GM19238 (cell line): ENCODE data around the gene OSBPL8.
"Not testable (repeated sequence)": the region's sequence is repeated elsewhere in the genome, so short reads cannot be mapped to it uniquely, and the experiment has no call there.

ENCODE experiments used
- DNase-seq: peaks from one replicate; pipeline ENCODE4 v3.0.0; 2011; ENCODE audit warnings: low spot score; ENCODE audit not compliant: insufficient read length

Gene OSBPL8

DNA sequence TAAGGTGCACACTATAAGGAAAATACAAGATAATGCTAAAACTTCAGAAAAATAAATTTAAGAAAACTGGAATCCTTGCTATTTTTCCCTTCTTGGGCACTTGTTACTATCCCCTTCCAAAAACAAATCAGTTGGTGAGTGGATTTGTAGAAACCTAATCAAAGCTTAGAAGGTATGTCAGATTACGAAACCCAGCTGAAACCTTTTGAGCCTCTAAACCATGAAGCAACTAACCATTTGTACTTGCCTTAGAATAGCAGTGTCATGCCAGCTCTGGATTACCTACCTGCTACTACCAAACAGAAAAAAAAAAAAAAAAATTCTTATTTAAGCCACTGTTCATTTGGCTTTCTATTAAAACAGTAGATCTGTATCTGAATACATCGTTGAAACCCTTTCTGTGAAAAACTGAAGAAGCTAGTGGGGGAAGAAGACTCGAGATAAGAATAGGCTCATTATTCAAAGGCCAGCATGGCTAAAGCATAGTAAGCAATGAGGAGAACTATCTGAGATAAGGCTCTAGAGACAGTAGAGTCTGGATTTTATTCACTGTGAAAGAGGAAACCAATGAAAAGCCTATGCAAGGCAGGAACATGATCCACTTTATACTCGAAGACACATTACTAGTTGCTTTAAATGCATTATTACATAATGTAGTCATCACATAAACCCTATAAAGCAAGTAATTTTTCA lies 30.2 kb downstream of the OSBPL8 start:
- no peak for DNase-seq

DNA sequence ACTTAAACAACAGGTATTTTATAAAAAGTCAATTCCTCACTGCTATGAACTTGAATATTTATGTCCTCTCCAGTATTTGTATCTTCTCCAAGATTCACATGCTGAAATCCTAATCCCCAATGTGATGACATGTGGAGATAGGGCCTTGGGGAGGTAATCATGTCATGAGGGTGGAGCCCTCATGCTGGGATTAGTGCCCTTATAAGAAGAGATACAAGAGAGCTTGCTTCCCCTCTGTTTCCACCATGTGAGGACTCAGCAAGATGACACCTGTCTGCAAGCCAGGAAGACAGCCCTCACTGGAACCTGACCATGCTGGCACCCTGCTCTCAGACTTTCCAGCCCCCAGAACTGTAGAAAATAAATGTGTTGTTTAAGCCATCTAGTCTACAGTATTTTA lies 36.2 kb downstream of the OSBPL8 start:
- DNase-seq, result no peak

DNA sequence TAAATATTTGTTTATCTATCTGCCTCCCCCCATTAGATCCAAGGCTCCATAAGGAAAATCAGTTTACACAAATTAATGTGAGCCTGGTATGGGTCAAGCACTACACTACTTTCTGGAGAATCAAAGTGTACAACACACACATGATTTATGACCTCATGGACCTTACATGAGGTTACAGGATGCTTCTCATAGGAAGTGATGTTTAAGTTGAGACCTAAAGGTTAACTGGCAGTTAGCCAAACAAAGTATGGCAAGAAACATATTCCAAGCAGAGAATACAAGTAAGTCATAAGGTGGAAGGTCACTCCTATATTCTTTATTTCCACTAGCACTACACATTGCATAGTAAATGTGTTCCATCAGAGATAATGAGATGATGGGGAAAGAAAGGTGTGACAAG lies 39.2 kb downstream of the OSBPL8 start:
- no peak for DNase-seq

DNA sequence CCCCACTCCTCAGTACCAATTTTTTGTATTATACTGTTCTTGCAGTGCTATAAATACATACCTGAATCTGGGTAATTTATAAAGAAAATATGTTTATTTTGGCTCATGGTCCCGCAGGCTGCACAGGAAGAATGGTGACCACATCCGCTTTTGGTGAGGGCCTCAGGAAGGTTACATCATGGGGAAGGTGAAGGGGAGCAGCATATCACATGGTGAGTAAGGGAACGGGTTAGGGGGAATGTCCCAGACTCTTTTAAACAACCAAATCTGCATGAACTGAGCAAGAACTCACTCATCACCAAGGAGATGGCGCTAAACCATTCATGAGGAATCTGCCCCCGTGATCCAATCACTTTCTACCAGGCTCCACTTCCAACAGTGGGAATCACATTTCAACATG lies 40.0 kb downstream of the OSBPL8 start:
- DNase-seq, result no peak

DNA sequence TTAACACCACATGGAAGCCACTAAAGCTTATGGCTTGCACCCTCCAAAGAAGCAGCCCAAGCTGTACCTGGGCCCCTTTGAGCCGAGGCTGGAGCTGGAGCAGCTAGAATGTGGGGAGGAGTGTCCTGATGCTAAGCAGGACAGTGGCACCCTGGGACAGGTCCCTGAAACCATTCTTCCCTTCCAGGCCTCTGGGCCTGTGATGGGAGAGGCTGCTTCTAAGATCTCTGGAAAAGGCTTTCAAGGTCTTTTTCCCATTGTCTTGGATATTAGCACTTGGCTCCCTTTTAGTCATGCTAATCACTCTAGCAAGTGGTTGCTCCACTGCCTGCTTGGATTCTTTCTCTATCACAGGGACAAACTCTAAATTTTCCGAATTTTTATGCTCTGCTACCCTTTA lies 40.9 kb downstream of the OSBPL8 start:
- DNase-seq, result no peak

DNA sequence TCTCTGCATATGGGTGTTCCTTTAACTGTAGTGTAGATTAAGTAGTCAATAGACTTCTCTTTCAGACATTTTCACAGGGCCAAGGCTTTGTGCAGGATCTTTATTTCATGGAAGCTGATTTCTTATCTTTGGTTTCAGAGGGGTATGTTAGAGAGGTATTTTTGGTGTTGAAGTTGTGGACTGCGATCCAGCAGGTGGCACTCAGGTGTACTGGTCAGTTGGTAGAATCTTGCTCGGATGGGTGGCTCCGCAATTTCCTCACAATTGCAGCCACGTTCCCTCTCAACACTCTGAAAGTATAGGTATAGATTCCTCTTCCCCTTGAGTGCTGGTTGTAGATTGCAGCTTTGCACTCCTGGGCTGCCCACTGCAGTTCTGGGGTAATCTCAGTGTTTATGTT lies 44.3 kb downstream of the OSBPL8 start:
- DNase-seq, result no peak

DNA sequence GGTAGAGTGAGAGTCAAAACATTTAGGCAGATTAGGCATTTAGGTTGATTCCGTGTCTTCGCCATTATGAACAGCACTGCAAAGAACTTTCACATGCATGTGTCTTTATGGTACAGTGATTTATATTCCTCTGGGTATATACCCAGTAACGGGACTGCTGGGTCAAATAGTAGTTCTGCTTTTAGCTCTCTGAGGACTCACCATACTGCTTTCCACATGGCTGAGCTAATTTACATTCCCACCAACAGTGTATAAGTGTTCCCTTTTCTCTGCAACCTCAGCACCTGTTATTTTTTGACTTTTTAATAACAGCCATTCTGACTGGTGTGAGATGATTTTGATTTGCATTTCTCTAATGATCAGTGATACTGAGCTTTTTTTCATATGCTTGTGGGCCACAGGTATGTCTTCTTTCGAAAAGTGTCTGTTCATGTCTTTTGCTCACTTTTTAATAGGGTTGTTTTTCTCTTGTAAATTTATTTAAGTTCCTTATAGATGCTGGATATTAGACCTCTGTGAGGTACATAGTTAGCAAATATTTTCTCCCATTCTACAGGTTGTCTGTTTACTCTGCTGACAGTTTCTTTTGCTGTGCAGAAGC lies 48.4 kb downstream of the OSBPL8 start:
- DNase-seq, result not testable (repeated sequence)

DNA sequence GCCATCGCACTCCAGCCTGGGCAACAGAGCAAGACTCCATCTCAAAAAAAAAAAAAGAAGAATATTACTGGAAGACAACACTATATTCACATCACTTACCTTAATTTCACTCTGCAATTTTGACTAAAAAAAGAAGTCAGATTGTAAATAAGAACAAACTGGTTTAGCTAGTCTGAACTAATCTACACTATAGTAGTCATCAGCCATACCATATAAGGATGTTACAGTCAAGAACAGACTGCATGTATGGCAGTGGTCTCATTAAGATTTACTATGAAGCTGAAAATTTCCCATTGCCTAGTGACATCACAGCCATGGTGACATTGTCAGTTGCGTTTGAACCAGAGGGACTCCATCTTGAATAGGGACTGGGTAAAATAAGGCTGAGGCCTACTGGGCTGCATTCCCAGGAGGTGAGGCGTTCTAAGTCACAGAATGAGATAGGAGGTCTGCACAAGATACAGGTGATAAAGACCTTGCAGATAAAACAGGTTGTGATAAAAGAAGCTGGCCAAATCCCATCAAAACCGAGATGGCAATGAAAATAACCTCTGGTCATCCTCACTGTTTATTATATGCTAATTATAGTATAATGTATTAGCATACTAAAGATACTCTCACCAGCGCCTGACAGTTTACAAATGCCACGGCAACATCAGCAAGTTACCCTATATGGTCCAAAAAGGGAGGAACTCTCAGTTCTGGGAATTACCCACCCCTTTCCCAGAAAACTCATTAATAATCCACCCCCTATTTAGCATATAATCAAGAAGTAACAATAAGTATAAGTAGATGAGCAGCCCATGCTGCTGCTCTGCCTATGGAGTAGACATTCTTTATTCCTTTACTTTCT lies 51.2 kb downstream of the OSBPL8 start:
- DNase-seq, result no peak

DNA sequence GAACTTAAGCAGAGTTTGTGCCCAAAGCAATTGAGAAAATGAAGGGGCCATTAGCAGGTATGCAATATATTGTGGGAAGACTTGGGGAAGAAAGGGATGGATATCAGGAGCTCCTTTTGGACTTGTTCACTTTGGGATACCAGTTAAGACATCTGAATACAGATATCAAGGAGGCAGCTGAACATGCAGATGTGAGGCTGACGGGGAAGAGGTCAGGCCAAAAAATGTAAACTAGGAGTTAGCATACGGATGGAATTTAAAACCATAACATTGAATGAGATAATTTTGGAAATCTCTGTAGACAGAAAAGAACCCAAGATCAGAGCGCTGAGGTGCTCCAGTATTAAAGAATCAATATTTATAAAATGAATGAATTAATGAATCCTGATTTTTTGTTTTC lies 53.4 kb downstream of the OSBPL8 start:
- no peak for DNase-seq

DNA sequence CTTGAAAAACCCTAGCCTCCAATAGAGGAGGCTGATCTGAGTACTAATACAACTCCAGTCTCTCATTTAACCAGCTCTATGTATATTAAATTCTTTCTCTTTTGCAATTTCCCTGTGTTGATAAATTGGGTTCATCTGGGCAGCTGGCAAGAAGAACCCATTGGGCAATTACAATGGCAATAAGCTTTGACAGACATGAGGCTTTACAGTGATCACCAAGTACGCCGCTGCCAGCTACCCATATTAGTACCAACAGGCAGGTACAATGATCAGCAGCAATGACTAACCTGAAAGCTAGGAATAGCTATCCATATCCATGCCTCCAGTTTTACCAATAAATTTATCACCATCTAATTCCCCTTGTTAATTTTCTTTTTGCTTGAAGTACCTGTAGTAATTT lies 54.5 kb downstream of the OSBPL8 start:
- DNase-seq, result no peak

DNA sequence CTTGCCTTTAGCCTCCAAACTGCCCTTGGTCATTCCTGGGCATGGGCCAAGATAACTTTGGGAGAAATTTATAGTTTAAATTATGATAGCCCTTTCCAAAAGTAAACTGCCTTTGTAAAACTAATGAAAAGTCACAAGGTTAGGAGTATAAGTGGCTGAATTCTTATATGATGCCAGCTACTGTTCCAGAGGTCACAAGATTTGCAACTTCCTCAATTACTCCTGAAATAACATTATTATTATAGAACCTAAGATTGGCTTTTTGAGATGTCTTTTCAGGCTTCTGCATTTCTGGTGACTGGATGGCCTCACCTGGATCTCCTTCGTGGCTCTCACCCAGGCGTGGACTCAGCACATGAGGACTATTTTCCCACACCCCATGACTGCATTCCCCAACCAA lies 55.0 kb downstream of the OSBPL8 start:
- no peak for DNase-seq

DNA sequence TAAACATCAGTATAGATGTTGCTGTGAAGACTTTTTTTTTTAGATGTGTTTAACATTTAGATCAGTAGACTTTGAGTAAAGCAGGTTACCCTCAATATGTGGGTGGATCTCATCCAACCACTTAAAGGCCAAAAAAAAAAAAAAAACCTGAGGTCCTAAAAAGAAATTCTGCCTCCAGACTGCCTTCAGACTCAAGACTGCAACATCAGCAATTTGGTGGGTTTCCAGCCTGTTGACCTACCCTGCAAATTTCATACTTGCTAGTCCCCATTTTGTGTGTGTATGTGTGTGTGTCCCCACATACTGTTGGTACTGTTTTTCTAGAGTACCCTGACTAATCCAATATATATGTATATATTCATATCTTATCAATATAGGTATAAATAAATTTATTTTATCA lies 55.6 kb downstream of the OSBPL8 start:
- DNase-seq, result no peak

DNA sequence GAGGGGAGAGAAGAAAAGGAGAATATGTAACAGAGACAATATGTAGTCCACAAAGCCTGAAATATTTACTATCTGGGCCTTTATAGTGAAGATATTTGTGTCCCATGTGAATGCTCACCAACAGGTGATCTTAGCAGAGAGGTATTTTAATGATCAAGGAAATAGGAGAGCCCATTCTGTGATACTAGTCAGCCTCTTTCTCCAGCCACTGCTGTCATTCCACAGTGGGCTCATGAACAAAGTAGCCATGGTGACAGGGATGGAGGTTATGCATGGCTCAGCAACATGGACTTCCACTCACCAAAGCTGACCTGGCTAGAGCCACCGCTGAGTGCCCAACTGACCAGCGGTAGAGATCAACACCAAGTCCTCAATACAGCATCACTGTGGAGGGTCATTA lies 58.2 kb downstream of the OSBPL8 start:
- DNase-seq, result no peak

DNA sequence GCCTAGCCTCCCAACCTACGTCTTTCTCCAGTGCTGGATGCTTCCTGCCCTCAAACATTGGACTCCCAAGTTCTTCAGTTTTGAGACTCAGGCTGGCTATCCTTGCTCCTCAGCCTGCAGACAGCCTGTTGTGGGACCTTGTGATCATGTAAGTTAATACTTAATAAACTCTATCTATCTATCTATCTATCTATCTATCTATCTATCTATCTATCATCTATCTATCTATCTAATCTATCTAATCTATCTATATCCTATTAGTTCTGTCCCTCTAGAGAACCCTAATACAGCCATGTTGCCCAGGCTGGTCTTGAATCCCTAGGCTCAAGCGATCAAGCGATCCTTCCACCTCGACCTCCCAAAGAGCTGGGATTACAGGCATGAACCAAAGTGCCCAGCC lies 60.4 kb downstream of the OSBPL8 start:
- not testable (repeated sequence) for DNase-seq

DNA sequence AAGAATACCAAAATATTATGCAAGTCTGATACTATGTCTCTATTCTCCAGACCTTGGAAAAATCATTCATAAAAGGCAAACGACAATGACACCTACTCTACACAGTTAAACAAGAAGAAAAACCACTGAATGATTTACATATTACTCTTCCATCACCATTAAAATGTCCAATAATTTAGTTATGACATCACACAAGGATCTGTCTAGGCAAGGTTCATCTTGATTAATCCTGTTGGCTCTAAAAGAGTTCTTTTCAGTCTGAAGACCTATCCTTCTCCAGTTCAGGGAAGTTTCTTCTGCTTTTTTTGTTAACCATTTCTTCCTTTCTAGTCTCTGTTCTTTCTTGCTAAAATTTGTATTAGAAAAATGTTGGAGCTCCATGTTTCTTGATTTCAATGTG lies 64.0 kb downstream of the OSBPL8 start:
- DNase-seq, result no peak

DNA sequence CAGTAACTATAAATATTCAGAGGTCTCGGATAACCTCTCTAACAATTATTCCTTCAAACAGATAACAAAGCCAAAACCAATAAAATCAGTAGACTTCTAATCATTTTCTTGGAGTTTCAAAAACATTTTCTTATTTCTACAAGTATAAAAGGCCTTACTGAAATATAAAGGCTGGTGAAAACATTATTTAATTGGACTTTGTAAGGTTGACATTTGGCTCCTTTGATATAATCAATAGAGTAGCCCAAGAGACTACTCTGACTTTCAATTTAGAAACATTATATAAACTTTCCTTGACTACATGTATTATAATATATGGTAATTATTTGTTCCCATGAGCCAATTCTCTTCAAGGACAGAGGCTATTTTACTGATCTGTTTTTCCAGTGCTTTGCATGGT lies 68.3 kb downstream of the OSBPL8 start:
- DNase-seq, result no peak

DNA sequence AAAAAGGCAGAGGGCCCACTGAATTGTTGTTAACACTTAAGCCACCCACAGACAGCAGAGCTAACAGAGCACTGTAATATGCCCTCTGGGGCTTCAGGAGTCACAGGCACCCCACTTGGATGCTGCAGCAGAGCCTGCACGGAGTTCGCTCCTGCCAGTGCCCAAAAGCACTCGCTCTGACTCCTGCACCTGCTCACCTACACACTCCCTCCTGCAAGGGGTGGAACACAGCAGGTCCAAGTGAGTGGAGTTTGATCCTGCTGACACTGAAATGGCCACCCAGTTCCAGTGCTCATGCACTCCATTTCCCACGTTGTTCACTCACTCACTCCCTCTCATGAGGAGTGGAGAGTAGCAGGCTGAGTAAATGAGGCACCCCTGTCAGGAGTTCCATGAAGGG lies 68.8 kb downstream of the OSBPL8 start:
- DNase-seq, result no peak

DNA sequence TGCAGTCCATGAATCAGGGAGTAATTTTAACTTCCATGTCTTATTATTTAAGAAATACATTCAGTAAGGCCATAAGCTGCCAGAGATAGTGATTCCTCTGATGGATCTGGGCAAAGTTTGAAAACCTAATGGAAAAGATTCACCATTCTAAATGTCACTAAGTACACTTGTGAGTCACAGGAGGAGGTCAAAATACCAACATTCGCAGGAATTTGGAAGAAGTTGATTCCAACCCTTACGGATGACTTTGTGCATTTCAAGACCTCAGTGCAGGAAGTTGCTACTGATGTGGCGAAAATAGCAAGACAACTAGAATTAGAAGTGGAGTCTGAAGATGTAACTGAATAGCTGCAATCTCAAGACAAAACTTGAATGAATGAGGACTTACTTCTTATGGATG lies 69.8 kb downstream of the OSBPL8 start:
- DNase-seq, result no peak

DNA sequence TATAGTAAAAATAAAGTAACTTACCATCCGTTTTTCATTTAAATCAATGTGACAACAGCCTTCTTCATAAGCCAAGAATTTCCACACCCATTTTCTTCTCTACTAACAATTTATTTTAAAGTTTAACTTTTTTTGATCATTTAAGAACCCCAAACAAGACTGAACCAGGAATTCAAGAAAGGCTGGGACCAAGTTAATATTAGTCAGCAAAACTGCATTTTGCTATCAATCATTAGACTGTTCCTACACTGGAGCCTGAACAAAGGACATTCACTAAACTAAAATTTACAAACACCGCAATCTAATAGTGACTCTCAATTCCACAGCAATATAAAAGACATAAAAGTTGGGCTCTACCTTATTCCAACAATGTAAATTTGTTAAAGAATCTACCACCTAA lies 73.6 kb downstream of the OSBPL8 start:
- no peak for DNase-seq

DNA sequence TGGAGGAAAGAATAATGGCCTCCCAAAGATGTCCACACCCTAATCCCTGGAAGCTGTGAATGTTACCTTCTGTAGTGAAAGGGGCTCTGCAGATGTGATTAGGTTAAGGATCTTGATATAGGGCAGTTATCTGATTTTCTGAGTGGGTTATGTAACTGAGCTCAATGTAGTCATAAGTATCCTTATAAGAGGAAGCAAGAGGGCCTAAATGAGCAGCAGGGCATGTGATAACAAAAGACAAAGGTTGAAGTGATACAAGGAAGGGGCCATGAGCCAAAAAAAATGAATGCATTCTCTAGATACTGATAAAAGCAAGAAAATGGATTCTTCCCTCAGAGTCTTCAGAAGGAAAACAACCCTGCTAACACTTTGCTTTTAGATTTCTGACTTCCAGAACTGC lies 78.8 kb downstream of the OSBPL8 start:
- no peak for DNase-seq

DNA sequence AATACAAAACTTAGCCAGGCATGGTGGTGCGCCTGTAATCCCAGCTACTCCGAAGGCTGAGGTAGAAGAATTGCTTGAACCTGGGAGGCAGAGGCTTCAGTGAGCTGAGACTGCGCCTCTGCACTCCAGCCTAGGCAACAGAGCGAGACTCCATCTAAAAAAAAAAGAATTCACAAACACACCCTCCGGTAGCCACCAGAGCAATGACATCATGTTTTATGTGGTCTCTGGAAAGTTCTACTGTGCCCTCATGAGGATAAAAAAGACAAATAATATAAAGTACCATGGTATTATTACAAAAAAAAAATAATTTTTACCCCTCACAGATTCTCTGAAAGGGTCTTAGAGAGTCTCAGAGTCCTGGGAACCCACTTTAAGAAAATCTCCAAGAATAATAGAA lies 81.5 kb downstream of the OSBPL8 start:
- no peak for DNase-seq

DNA sequence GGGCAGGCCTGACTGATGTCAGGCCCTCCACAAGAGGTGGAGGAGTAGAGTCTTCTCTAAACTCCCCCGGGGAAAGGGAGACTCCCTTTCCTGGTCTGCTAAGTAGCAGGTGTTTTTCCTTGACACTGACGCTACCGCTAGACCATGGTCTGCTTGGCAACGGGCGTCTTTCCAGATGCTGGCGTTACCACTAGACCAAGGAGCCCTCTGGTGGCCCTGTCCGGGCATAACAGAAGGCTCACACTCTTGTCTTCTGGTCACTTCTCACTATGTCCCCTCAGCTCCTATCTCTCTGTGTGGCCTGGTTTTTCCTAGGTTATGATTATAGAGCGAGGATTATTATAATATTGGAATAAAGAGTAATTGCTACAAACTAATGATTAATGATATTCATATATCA lies 86.7 kb downstream of the OSBPL8 start:
- DNase-seq, result not testable (repeated sequence)

DNA sequence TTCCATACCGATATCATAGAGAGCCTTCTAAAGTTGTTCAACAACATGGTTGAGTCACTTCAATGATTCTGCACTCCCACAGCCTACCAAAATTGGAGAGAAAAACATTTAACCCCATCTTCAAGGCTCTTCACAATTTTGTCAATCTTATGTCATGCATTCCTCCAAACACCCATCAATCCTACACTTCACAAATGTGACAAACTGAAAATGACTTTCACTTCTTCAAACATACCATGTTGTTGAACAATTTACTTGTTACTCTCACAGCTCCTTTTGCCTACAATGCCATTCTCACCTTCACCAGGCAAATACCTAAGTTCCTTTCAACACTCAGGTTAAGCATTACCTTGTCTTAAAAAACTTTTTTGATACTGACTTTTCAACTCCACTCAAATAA lies 88.0 kb downstream of the OSBPL8 start:
- no peak for DNase-seq
